Measurements from ENCODE around the gene MOB3A.

DNA sequence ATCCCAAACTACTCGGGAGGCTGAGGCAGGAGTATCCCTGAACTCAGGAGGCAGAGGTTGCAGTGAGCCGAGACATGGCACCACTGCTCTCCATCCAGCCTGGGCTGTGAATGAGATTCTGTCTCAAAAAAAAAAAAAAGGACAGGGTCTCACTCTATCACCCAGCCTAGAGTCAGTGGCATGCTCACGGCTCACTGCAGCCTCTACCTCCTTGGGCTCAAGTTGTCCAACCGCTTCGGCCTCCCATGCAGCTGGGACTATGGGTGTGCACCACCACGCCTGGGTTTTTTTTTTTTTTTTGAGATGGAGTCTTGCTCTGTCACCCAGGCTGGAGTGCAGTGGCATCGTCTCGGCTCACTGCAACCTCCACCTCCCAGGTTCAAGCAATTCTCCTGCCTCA lies 59.7 kb downstream of the MOB3A start:
- TF ChIP-seq, protein P1, sequence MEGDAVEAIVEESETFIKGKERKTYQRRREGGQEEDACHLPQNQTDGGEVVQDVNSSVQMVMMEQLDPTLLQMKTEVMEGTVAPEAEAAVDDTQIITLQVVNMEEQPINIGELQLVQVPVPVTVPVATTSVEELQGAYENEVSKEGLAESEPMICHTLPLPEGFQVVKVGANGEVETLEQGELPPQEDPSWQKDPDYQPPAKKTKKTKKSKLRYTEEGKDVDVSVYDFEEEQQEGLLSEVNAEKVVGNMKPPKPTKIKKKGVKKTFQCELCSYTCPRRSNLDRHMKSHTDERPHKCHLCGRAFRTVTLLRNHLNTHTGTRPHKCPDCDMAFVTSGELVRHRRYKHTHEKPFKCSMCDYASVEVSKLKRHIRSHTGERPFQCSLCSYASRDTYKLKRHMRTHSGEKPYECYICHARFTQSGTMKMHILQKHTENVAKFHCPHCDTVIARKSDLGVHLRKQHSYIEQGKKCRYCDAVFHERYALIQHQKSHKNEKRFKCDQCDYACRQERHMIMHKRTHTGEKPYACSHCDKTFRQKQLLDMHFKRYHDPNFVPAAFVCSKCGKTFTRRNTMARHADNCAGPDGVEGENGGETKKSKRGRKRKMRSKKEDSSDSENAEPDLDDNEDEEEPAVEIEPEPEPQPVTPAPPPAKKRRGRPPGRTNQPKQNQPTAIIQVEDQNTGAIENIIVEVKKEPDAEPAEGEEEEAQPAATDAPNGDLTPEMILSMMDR (conservative IDR thresholded peaks at IDR 0.05; ENCODE audit: low read length), result no peak
- TF ChIP-seq EZH2phosphoT487 (IDR thresholded peaks at IDR 0.05; ENCODE audit: borderline replicate concordance), result no peak

All from Loucy (cell line).